Superior temporal gyrus (tissue), 1 donor: ENCODE data around the gene MMP21.

Experiments
- DNase-seq: peaks from one replicate; pipeline ENCODE4 v3.0.0-alpha.2; 2016; ENCODE audit errors: extremely low spot score

The MMP21 gene

DNA sequence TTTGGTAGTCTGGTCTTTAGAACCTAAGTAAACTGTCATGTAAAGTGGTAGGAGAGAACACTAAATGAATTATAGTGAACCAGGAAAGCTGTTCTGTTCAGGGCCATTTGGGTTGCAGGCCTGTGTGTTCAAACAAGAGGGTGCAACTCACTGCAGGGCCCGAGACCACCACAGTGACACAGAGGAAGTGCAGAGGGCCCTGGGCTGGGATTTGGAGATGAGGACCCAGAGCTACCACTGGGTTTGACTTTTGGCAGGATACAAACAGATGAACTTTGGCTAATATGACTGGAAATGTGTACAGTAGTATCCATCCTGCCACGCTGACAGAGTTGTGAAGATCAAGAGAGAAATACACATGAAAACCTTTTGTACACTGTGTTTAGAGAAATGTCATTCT lies 9.8 kb downstream of the MMP21 start:
- DNase-seq, result no peak

DNA sequence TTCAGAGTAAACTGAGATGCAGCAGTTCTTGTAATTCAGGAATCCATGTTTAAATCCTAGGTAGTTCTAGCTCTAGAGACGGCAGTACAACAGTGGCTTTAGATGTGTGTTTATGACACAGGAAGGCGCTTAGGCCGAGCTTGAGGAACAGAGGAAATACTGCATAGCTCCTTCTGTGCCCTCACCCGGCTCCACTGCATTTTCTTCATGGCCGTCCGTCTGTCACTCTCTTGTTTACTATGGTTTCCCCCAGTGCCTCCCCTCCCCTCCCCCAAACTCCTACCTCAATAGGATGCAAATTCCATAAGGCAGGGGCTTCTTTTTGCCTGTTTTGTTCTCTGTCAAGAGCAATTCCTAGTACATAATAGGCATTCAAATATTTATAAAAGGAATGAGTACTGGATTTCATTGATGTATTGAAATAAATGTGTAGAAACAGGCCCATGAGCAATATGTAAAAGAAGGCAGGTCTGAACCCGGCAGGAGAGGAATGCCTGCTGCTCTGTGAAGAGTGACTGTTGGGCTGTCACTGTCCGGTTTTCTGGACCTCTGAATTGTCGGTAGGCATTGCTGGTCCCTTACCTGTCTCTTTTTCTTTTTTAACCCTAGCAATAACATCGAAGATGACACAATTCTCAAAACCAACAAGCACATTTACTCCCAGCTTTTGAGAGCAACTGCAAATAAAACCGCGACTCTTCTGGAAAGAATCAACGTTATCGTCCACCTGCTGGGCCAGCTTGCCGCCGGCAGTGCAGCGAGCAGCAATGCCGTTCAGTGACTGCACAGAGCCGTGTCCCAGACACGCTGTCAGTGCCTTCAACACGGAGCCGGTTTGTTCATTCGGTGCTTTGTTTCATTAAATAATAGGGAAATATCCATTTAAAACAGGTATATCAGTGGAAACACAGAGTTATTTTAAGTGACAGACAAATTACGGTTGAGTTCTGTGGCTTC lies 12.7 kb downstream of the MMP21 start:
- DNase-seq, result no peak

- no peak for DNase-seq
Measured at GRCh38 chr10:125761961-125762360, 13.7 kb downstream of the MMP21 start.

- no peak for DNase-seq
Measured at GRCh38 chr10:125757742-125758141, 17.9 kb downstream of the MMP21 start.

GRCh38 chr10:125756853-125757487 lies 18.7 kb downstream of the MMP21 start:
- no peak for DNase-seq

DNA sequence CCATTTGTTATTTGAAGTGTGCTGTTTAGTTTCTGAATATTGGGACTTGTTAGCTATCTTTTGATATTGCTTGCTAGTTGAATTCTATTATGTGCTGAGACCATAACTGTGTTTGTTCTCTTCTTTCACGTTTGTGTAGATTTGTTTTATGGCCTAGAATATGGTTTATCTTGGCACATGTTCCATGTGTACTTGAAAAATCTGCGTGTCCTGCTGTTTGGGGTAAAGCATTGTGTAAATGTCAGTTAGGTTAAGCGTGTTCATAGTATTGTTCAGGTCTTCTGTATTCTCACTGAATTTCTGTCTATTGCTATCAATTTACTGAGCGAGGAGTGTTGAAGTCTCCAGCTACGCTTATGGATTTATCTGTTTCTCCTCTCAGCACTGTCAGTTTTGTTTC lies 19.4 kb downstream of the MMP21 start:
- no peak for DNase-seq

DNA sequence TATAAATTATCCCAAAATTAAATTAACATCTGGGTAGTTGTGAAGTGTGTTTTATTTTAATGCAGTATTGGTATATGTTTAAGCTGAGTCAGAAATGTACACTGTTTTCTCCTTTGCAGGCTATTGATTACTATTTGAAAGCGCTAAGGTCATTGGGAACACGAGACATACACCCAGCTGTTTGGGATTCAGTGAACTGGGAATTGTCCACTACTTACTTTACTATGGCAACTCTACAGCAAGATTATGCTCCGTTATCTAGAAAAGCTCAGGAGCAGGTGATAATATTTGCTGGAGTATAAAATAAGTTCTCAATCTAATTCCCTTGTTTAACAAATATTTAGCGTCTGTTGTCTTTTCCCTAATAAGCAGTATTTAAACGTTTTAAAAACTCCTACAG lies 28.2 kb downstream of the MMP21 start:
- DNase-seq, result no peak

GRCh38 chr10:125744909-125745308 lies 30.7 kb downstream of the MMP21 start:
- no peak for DNase-seq

GRCh38 chr10:125742465-125742864 lies 33.2 kb downstream of the MMP21 start:
- peak; percentile 40 for DNase-seq

DNA sequence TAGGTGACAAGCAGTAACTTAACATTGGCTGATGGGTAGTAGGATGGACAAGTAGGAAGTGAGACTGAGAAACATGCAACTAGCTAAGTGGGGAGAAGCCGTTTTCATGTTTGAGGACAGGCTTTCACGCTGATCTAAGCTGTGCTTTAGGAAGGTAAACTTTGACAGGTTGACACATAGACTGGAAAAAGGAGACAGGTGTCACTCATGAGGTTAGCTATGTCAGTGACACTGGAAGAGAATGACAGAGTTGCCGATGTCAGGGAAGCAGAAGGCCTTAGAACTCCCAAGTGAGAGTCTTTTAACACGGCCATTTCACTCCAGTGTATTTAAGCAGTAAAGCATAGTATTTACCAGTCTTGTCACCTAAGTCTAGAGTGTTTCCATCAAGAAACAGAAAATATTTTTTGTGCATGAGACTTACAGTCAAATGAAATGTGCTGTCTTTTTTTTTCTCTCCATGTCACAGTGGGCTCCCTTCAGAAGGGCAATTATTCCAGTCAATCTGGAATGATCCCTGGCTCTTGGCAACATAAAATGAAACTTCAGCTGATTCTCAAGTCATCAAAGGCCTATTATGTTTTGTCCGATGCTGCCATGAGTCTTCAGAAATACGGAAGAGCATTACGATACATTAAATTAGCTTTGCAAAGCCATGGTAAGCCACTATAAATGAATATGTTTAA lies 35.5 kb downstream of the MMP21 start:
- DNase-seq, result peak; percentile 31

- no peak for DNase-seq
Measured at GRCh38 chr10:125738206-125738605, 37.4 kb downstream of the MMP21 start.

GRCh38 chr10:125734823-125735222 lies 40.8 kb downstream of the MMP21 start:
- DNase-seq, result no peak

DNA sequence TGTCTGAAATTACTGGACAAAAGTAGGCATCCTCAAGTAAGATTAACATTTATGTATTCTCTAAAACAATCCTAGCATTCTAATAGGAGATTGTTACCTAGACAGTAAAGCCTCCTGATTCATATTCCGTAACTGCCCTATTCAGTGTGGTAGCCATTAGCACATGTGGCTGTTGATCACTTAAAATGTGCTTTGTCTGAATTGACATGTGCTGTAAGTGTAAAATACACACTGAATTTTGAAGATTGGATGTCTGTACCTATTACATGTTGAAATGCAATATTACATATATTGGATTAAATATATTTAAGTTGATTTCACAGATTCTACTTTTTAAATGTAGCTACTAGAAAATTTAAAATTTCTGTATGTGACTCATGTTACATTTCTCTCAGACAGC lies 41.5 kb downstream of the MMP21 start:
- no peak for DNase-seq

- DNase-seq, result no peak
Measured at GRCh38 chr10:125727436-125727835, 48.2 kb downstream of the MMP21 start.

- no peak for DNase-seq
Measured at GRCh38 chr10:125726914-125727313, 48.7 kb downstream of the MMP21 start.

- no peak for DNase-seq
Measured at GRCh38 chr10:125722811-125723210, 52.8 kb downstream of the MMP21 start.

DNA sequence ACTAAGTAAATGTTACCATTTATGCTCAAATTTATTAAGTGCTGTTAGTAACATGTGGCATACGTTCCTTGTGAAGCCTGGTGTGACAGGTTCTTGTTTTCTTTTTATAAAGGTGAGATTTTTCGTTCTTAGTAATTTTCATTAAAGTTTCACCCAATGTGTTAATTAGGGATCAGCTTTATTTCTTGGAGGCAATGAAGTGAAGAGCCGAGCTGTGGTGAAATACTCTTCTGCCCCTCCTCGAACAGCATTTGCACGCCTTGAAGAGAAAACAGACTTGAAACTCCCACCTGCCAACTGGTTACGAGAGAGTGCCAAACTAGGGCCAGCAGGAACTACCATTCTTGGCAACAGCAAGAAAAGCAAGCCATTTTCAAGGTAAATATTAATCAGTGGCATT lies 54.6 kb downstream of the MMP21 start:
- DNase-seq, result no peak

DNA sequence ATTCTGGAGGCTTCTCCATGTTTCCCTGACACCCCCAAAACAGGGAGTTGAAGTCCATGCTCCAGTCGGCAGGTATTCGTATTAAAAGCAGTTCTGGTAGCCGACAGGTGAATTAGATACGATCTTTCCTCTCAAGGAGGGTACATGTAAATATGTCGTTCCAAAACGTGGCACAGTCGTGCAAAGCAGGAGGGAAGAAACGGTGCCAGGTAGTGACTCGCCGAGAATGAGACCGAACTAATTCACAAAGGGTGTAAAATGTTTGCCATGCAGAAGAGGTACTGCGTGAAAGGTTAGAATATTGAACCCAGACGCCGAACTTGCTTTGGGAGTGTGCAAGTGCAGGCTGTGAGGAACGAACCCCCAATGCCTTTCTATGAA lies 55.6 kb downstream of the MMP21 start:
- DNase-seq, result no peak

- peak; percentile 99 for DNase-seq
Measured at GRCh38 chr10:125719173-125720001, 56.2 kb downstream of the MMP21 start, which contains the start of gene EDRF1. TSS of gene EDRF1 (plus strand) at chr10:125719709. CDS start at chr10:125719808, 99 bp downstream.
